ENCODE data around the gene PRKCZ.

DNA sequence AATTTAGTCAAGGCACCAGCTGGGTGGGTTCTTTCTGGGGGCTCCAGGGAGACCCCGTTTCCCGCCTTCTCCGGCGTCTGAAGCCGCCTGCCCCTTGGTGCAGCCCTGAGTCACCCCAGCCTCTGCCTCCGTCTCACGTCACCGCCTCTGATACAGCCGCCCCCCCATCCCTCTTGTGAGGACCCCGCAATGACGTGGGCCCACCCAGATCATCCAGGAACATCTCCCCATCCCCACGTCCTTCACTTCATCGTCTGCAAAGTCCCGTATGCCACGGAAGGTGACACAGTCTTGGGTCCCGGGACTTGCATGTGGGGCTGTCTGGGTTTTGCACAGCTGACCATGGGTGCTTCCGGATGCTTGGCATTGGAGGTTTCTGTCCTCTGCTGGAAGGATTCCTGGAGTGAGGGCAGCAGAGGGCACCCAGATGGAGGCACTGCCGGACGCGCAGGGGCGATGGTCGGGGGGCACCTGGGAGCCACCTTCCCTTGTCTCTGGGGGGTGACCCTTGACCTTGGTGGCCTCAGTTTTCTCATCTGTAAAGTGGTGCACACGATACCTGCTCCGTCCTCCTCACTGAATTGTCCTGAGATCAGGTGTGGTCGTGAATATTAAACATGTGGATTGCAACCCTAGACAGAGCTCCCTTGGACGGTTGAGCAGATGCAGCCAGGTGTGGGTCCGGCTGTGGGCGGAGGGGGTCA lies 58.8 kb downstream of the PRKCZ start:
- TF ChIP-seq EZH2phosphoT487 (IDR thresholded peaks at IDR 0.05; ENCODE audit: insufficient read depth, low read depth) (no peak), EZH2 (IDR thresholded peaks at IDR 0.05; ENCODE audit: insufficient read depth, poor library complexity, severe bottlenecking) (no peak)

Data from GM23248 (cell line).